GM12875 (cell line): ENCODE data around the gene ZFP3.
"Not testable (repeated sequence)": the region's sequence is repeated elsewhere in the genome, so short reads cannot be mapped to it uniquely, and the experiment has no call there.

Experiments
- H3K4me3 ChIP-seq: one replicate; pipeline ENCODE4 v1.5.1; 2011; ENCODE audit warnings: low read depth, low read length, control low read depth
- TF ChIP-seq, protein P1 (sequence below): IDR thresholded peaks from 2 replicates; pipeline ENCODE4 v1.5.1; 2011; ENCODE audit warnings: low read depth, mild to moderate bottlenecking, control low read depth, inconsistent platforms, low read length, moderate library complexity, borderline replicate concordance; ENCODE audit not compliant: insufficient read depth

ZFP3 gene

DNA sequence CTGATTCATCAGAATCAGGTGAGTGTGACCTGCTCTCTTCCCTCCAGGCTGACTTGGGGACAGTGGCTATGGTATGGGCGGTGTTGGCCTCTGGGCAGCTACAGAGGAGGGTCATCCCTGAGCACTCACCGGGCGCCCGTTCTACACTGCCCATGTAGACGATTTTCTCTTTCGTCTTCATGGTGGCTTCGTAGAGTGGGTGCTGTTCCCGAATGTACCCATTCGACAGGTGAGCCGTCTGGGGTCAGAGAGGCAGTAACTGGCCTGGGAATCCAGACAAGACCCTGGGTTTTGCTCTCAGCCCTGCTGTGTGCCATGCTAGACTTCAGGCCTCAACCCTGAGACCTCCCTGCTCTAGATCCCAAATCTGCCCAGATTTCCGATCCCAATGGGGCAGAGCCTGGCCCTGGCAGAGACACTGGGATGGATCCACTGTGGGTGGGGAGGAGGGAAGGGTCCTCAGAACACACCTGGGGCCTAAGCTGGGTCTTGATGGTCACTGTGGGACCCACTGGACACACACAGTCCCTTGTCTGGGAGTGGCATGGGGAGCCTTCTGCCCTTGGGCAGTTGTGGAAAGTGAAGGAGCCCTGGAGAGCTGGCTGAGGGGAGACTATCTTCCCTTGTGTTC is 50.8 kb downstream of the ZFP3 start:
- TF ChIP-seq, protein P1, sequence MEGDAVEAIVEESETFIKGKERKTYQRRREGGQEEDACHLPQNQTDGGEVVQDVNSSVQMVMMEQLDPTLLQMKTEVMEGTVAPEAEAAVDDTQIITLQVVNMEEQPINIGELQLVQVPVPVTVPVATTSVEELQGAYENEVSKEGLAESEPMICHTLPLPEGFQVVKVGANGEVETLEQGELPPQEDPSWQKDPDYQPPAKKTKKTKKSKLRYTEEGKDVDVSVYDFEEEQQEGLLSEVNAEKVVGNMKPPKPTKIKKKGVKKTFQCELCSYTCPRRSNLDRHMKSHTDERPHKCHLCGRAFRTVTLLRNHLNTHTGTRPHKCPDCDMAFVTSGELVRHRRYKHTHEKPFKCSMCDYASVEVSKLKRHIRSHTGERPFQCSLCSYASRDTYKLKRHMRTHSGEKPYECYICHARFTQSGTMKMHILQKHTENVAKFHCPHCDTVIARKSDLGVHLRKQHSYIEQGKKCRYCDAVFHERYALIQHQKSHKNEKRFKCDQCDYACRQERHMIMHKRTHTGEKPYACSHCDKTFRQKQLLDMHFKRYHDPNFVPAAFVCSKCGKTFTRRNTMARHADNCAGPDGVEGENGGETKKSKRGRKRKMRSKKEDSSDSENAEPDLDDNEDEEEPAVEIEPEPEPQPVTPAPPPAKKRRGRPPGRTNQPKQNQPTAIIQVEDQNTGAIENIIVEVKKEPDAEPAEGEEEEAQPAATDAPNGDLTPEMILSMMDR: no peak
- H3K4me3 ChIP-seq: no peak overlapping the region

DNA sequence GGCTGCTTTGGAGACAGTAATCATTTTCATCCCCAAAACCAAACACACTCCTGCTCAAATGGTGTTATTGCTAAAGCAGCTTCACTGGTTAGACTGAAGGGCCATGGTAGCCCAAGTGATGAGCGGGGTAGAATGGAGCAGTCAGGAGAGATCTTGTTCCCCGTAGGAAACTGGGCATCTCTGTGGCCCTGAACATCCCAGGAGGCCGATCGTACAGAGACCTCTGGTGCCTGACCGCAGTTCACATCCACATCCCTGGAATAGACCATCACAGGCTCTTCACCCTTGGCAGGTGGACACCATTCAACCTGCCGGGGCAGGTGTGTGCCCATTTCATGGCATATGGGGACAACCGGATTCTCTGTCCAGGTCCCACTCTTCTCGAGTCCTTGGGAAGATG is 51.5 kb downstream of the ZFP3 start:
- not testable (repeated sequence) for H3K4me3 ChIP-seq

DNA sequence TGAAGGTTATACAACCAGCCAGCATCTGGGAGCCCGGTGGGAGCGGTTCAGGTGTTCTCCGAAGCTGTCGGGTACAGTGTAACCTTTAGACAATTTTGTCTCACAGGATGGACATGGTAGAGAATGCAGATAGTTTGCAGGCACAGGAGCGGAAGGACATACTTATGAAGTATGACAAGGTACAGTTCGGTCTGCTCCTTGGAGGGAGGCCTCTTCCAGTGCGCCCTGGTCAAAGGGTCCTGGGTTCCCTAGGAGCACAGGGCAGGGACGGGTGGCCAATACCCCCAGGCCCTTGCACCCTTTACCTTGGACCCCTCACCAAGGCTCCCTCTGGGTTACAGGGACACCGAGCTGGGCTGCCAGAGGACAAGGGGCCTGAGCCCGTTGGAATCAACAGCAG is 52.0 kb downstream of the ZFP3 start:
- H3K4me3 ChIP-seq: not testable (repeated sequence)

DNA sequence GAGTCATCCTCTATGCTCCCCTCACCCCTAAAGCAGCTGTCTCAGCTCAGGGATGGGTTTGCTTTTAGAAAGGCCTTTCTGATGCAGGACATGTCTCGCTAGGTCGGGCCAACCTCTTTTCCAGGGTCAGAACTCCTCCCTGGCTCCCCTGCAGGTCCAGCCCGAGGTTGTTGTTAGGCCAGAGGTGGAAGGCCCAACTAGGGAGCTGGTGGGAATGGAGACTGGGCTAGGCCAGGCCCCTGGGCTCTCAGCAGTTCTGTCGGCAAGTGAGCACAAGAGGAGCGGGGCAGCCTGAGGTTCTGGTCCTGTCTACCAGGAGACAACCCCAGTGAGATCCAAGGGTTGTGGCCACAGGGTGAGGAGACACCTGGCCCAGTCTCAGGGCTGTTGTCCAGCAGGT is 52.4 kb downstream of the ZFP3 start:
- not testable (repeated sequence) for H3K4me3 ChIP-seq

DNA sequence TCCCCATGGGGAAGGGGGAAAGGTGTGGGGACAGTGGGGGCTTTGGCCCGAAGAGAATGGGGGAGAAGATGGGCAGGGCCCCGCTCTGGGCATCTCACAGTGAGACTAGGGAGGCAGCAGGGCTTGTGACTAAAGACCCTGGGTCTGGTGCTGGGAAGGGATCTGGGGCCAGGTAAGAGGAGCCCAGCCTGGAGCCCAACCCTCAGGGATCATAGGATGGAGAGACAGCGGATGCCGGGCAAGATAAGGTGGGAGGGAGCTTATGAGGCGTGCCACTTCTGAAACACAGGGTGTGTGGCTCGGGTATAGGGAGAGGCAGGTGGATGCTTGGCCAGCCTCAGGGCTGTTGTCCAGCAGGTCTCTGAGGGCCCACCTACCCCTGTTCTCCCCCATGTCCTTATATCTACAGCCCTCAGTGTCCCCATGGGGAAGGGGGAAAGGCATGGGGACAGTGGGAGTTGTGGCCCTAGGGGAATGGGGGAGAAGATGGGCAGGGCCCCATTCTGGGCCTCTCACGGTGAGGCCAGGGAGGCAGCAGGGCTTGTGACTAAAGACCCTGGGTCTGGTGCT is 53.0 kb downstream of the ZFP3 start:
- TF ChIP-seq, protein P1: no peak
- H3K4me3 ChIP-seq: no peak overlapping the region

DNA sequence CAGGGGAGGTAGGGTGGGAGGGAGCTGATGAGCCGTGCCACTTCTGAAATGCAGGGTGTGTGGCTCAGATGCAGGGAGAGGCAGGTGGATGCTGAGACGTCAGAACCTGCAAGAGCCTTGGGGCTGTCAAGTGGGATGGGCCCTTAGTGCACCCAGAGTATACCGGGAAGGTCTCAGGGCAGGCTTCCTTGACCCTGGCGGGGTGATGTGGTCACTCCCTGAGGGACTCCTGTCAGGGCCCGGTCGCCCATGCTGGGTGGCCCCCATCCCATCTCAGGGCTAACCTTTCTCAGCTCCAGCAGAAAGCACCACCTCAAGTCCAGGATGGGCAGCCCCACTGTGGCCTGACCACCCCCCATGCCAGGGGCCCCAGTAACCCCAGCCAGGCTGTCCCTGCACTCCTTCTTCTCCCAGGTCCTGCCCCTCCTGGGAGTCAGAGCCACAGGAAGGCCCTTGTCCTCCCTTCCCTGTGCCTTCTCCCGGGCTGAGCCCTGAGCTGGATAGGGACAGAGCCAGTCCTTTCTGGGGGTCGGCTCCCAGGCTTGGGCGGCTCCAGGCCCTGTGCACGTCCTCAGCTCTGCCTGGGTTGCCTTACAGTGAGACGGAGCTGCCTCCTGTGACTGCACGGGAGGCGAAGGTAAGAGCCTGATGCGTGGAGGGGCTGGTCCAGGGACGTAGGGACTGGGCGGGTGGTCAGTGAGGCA is 53.7 kb downstream of the ZFP3 start:
- H3K4me3 ChIP-seq: not testable (repeated sequence)

DNA sequence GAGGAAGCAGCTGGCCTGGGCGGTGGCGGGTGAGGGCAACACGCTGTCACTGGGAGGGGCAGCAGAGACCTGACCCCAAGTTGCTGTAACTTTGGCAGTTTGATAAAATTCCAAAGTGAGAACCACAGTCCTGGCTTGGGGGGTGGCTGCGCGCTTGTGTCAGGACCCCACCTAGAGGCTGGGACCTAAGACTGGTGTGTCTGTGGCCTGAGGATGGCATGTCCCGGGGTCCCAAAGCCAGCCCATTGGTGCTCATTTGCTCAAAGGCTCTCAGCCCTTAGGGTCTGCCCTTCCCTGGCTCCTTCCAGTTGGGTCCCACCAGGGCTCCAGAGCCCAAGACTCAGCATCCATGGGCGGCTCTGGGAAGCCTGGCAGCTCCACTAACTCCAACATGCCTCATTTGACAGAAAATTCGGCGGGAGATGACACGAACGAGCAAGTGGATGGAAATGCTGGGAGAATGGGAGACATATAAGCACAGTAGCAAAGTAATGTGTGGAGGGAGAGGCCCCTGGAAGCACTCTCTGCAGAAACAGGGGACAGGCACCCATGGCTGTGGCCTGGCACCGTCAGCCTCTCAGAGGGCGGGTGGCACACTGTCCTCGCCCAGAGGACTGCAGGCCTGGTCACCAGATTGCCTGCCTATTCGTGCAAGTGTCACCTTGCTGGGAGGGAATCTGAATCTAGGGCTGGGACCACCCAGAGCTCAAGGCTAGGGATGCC is 54.4 kb downstream of the ZFP3 start:
- not testable (repeated sequence) for H3K4me3 ChIP-seq

DNA sequence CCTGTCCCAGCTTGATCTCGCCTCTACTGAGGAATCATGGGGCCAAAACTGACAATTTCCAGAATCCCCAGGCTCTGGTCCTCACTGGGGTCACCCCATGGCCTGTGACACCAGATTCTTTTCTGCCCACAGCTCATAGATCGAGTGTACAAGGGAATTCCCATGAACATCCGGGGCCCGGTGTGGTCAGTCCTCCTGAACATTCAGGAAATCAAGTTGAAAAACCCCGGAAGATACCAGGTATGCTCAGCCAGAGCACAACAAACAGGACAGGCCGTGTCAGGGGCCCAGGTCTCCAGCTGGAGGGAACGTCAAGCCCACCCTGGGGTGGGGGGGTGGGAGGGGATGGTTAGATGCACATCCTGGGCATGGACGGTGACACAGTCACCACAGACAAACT is 55.0 kb downstream of the ZFP3 start:
- TF ChIP-seq, protein P1: no peak
- no peak overlapping the region for H3K4me3 ChIP-seq

DNA sequence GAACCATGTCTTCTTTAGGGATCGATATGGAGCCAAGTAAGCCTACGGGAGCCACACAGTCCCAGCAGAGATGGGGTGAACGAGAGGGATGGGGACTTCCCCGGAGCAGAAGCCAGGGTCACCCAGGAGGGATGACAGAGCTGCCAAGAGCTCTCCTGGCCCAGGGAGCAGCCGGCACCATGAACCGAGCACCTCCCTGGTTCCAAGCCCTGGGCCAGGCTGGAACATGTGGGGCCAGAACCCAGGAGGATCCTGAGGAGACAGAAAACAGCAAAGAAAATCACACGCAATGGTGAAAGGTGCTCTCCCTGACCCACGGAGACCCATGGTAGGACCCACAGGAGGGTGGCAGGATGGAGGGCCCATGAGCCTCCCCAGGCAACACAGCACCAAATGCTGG is 55.7 kb downstream of the ZFP3 start:
- not testable (repeated sequence) for H3K4me3 ChIP-seq

DNA sequence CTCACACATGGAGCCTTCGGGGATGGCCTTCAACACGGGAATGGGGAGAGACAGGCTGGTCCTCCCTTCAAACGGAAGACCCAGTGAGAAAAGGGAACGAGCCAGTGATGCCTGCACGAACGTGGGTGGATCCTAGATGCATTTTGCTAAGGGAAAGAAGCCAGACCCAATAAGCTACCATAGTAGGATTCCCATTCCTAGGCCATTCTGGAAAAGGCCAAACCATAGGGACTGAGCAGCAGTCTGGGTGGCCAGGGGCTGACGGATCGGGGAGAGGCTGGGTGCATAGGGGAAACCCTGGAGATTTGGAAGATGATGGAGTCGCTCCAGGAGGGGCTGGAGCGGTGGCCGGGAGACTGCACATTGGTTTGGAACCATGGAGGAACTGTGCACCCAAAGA is 56.3 kb downstream of the ZFP3 start:
- not testable (repeated sequence) for H3K4me3 ChIP-seq

DNA sequence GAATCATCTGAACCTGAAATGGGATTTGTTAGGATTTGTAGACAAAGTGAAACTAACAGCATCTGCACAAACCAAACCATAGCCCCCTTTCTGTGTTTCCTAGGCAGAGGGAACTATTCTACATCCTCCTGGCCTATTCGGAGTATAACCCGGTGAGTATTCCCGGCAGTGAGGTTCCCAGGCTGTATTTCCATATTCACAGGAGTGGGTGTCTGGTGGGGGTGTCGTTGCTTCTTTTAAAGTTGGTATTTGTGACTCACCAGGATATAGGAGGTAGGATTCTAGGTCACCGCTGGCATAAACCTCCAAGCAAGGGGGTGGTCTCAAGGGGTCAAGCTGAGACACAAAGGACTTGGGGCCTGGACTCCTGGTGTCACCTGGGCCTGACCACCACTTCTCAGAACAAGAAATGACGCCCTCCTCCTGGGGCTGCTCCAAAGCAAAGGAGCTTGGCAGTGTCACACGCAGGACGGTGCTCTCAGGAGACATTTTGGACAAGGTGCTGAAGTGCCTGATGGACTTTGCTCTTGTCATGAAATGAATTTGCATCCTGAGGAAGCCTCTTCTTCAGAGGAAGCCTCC is 57.0 kb downstream of the ZFP3 start:
- not testable (repeated sequence) for H3K4me3 ChIP-seq
